Endodermal cell (in vitro differentiated cells): ENCODE measurements around the gene SLX4. TPM values are rescaled to one million over a fixed set of nuclear protein-coding genes. Genes with fewer than 3 reads are reported as not detected.

Experiments
- DNase-seq: peaks from one replicate; pipeline ENCODE4 v3.0.0-alpha.2; 2017
- H3K27ac ChIP-seq: 2 replicates; pipeline ENCODE4 v1.5.1; 2013; ENCODE audit warnings: mild to moderate bottlenecking, low read depth, low read length, moderate library complexity
- H3K27me3 ChIP-seq: 2 replicates; pipeline ENCODE4 v1.6.1; 2013; ENCODE audit warnings: mild to moderate bottlenecking, low read length, moderate library complexity; ENCODE audit not compliant: insufficient read depth, control insufficient read depth, poor library complexity, severe bottlenecking
- H3K36me3 ChIP-seq: 2 replicates; pipeline ENCODE4 v1.7.0; 2013; ENCODE audit warnings: mild to moderate bottlenecking, low read length, moderate library complexity; ENCODE audit not compliant: control insufficient read depth, insufficient read depth
- H3K4me1 ChIP-seq: one replicate; pipeline ENCODE4 v1.7.0; 2013; ENCODE audit warnings: low read length; ENCODE audit not compliant: control insufficient read depth, insufficient read depth
- H3K4me3 ChIP-seq: 2 replicates; pipeline ENCODE4 v1.5.1; 2013; ENCODE audit warnings: mild to moderate bottlenecking, low read length, moderate library complexity
- H3K9ac ChIP-seq: 2 replicates; pipeline ENCODE4 v1.6.1; 2013; ENCODE audit warnings: mild to moderate bottlenecking, low read length, moderate library complexity; ENCODE audit not compliant: poor library complexity, severe bottlenecking; ENCODE audit errors: extremely low read depth
- H3K9me3 ChIP-seq: 2 replicates; pipeline ENCODE4 v1.6.1; 2013; ENCODE audit warnings: mild to moderate bottlenecking, low read length, moderate library complexity; ENCODE audit not compliant: control insufficient read depth
- H3K27ac Mint-ChIP-seq: 2 replicates; pipeline ENCODE4 v1.8.0; 2020; ENCODE audit warnings: mixed read lengths
- H3K27me3 Mint-ChIP-seq: 2 replicates; pipeline ENCODE4 v1.8.0; 2021; ENCODE audit warnings: mild to moderate bottlenecking, mixed read lengths; ENCODE audit not compliant: insufficient read depth
- H3K36me3 Mint-ChIP-seq: 2 replicates; pipeline ENCODE4 v1.8.0; 2020; ENCODE audit warnings: low read depth, mixed read lengths
- H3K4me1 Mint-ChIP-seq: 2 replicates; pipeline ENCODE4 v1.8.0; 2020; ENCODE audit warnings: mixed read lengths
- H3K4me3 Mint-ChIP-seq: 2 replicates; pipeline ENCODE4 v1.8.0; 2020; ENCODE audit warnings: mild to moderate bottlenecking, moderate library complexity, mixed read lengths
- H3K9me3 Mint-ChIP-seq: 2 replicates; pipeline ENCODE4 v1.8.0; 2020; ENCODE audit warnings: mild to moderate bottlenecking, mixed read lengths
- whole genome bisulfite sequencing, 2 experiments: methylation state at CpG; one replicate each; pipeline versions ENCODE4 v1.1.5 to v1.1.7; 2013; ENCODE audit warnings: missing lambda C conversion rate in 2 of 2, mixed read lengths in 1 of 2; ENCODE audit not compliant: insufficient coverage in 1 of 2, insufficient read length in 1 of 2; 5-methylcytosine and 5-hydroxymethylcytosine counted together
- total RNA-seq, 2 donors: library from RNA; stranded (reverse); fragmentation: NEBNext Ultra II Directional in 1 of 2; extraction: Animal tissue kit (Norgen Biotek cat#: 25700) in 1 of 2; gene quantifications; 2 replicates in 1 of 2; 3 replicates in 1 of 2; pipeline ENCODE4 v1.2.1, GENCODE V29; 2021
- TF ChIP-seq, protein P1 (sequence below): fragments of 200-600 bp; sonication (generic); conservative IDR thresholded peaks from 2 replicates; pipeline ENCODE4 v1.5.0; 2021; ENCODE audit warnings: antibody characterized with exemption, mild to moderate bottlenecking

SLX4 gene
- total RNA-seq, 2 donors from 2014 or later: 11.0 to 15.9 TPM

DNA sequence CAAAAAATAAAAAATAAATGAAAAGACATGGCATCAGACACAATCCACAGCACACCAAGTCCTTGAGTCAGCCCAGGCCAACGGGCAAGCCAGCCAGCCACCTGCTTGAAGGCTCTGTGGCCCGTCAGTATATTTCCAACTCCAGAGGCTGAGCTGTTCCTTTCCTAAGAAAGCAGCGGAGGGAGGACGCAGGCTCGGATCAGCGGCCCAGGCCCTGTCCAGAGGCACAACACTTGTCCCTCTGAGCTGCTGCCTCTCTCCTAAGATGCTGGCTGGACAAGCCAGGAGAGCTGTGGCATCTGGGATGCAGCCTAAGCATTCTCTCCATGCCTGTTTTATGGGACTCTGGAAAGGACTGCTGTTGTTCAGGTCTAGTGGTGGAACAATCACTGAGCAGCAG is 19.4 kb downstream of the SLX4 start:
- TF ChIP-seq, protein P1, sequence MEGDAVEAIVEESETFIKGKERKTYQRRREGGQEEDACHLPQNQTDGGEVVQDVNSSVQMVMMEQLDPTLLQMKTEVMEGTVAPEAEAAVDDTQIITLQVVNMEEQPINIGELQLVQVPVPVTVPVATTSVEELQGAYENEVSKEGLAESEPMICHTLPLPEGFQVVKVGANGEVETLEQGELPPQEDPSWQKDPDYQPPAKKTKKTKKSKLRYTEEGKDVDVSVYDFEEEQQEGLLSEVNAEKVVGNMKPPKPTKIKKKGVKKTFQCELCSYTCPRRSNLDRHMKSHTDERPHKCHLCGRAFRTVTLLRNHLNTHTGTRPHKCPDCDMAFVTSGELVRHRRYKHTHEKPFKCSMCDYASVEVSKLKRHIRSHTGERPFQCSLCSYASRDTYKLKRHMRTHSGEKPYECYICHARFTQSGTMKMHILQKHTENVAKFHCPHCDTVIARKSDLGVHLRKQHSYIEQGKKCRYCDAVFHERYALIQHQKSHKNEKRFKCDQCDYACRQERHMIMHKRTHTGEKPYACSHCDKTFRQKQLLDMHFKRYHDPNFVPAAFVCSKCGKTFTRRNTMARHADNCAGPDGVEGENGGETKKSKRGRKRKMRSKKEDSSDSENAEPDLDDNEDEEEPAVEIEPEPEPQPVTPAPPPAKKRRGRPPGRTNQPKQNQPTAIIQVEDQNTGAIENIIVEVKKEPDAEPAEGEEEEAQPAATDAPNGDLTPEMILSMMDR: no peak
- H3K27ac Mint-ChIP-seq: no peak overlapping the region
- 94 to 95% methylated on average over 2 to 6 of the region's 6 CpGs for WGBS, 2 experiments

DNA sequence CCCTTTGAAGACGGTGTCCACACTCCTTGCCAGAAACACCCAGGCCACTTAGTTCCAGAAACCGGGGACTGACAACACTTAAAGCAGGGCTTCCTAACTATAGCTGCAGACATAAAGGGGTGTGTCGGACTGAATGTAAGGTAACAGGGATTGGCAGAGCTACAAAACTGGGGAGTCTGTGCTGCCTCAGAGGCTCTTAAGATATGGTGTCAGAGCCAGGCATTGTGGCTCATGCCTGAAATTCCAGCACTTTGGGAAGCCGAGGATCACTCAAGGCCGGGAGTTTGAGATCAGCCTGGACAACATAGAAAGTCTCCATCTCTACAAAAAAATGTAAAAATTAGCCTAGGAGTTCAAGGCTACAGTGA is 20.0 kb downstream of the SLX4 start:
- Histone ChIP-seq H3K27ac (no peak overlapping the region), H3K27me3 (no peaks in the 10 kb centered on the region), H3K36me3 (peaks cover 11% of the 10 kb centered on the region), H3K4me3 (no peak overlapping the region), H3K4me1 (no peaks in the 10 kb centered on the region), H3K9me3 (no peaks in the 10 kb centered on the region), H3K9ac (no peak overlapping the region)
- H3K27ac Mint-ChIP-seq: no peak overlapping the region
- H3K9me3 Mint-ChIP-seq: no peaks in the 10 kb centered on the region
- TF ChIP-seq, protein P1: no peak
- H3K4me3 Mint-ChIP-seq: no peak overlapping the region
- no peaks in the 10 kb centered on the region for H3K27me3 Mint-ChIP-seq
- WGBS, 2 experiments: 87 to 95% methylated on average over 4 to 5 of the region's 5 CpGs
- no peak for DNase-seq
- no peaks in the 10 kb centered on the region for H3K4me1 Mint-ChIP-seq
- peaks cover 44% of the 10 kb centered on the region for H3K36me3 Mint-ChIP-seq

More for the DNA sequence above, 19.4 kb downstream of the SLX4 start:
- no peak overlapping the region for H3K4me3 Mint-ChIP-seq
- no peaks in the 10 kb centered on the region for H3K9me3 Mint-ChIP-seq
- peaks cover 11% of the 10 kb centered on the region for H3K36me3 ChIP-seq
- no peaks in the 10 kb centered on the region for H3K27me3 ChIP-seq
- H3K4me1 Mint-ChIP-seq: no peaks in the 10 kb centered on the region
- H3K4me1 ChIP-seq: no peaks in the 10 kb centered on the region
- no peak overlapping the region for H3K27ac ChIP-seq
- no peaks in the 10 kb centered on the region for H3K9me3 ChIP-seq
- no peak overlapping the region for H3K9ac ChIP-seq
- H3K4me3 ChIP-seq: no peak overlapping the region
- H3K27me3 Mint-ChIP-seq: no peaks in the 10 kb centered on the region
- no peak for DNase-seq
- peaks cover 41% of the 10 kb centered on the region for H3K36me3 Mint-ChIP-seq

- H3K4me3 Mint-ChIP-seq: no peak overlapping the region
- 91 to 98% methylated on average over 21 to 27 of the region's 27 CpGs for WGBS, 2 experiments
Measured at GRCh38 chr16:3590736-3591435, 20.5 kb downstream of the SLX4 start.

More at GRCh38 chr16:3590736-3591435, 20.5 kb downstream of the SLX4 start:
- H3K36me3 Mint-ChIP-seq: peaks cover 47% of the 10 kb centered on the region
- no peaks in the 10 kb centered on the region for H3K4me1 ChIP-seq
- no peaks in the 10 kb centered on the region for H3K9me3 ChIP-seq
- TF ChIP-seq, protein P1: no peak
- H3K9ac ChIP-seq: no peak overlapping the region
- no peaks in the 10 kb centered on the region for H3K4me1 Mint-ChIP-seq
- no peaks in the 10 kb centered on the region for H3K27me3 Mint-ChIP-seq
- H3K27me3 ChIP-seq: no peaks in the 10 kb centered on the region
- no peak overlapping the region for H3K27ac Mint-ChIP-seq
- H3K9me3 Mint-ChIP-seq: no peaks in the 10 kb centered on the region
- no peak overlapping the region for H3K27ac ChIP-seq
- peaks cover 11% of the 10 kb centered on the region for H3K36me3 ChIP-seq
- no peak overlapping the region for H3K4me3 ChIP-seq
- no peak for DNase-seq
